MM.1S (cell line): ENCODE measurements around the gene AMBN.
A peak's percentile ranks its signal among the peaks of the same experiment; 100 is the strongest.

ENCODE experiments used
- DNase-seq: peaks from one replicate; pipeline ENCODE4 v3.0.0-alpha.2; 2015
- H2AFZ ChIP-seq: fragments of 300-600 bp; sonication (generic); 2 replicates; pipeline ENCODE4 v1.6.0; 2016; ENCODE audit warnings: antibody characterized with exemption, low read length
- H3F3A ChIP-seq: fragments of 300-600 bp; sonication (generic); 2 replicates; pipeline ENCODE4 v1.6.1; 2016; ENCODE audit warnings: mild to moderate bottlenecking, antibody characterized with exemption, low read length, moderate library complexity, mixed read lengths; ENCODE audit not compliant: insufficient read depth
- H3K27ac ChIP-seq: fragments of 300-600 bp; sonication (generic); 2 replicates; pipeline ENCODE4 v1.5.1; 2016; ENCODE audit warnings: mild to moderate bottlenecking, low read length
- H3K27me3 ChIP-seq: fragments of 300-600 bp; sonication (generic); replicated peaks from 2 replicates; pipeline ENCODE4 v1.6.0; 2016; ENCODE audit warnings: low read length; ENCODE audit not compliant: insufficient read depth
- H3K36me3 ChIP-seq: fragments of 300-600 bp; sonication (generic); replicated peaks from 2 replicates; pipeline ENCODE4 v1.6.1; 2016; ENCODE audit warnings: mild to moderate bottlenecking, low read length, mixed read lengths; ENCODE audit not compliant: insufficient read depth
- H3K4me1 ChIP-seq: fragments of 300-600 bp; sonication (generic); 2 replicates; pipeline ENCODE4 v1.6.1; 2016; ENCODE audit warnings: low read length, mixed read lengths
- H3K4me2 ChIP-seq: fragments of 300-600 bp; sonication (generic); 2 replicates; pipeline ENCODE4 v1.6.0; 2016; ENCODE audit warnings: low read depth, low read length
- H3K4me3 ChIP-seq: fragments of 300-600 bp; sonication (generic); 2 replicates; pipeline ENCODE4 v1.5.1; 2016; ENCODE audit warnings: low read length, mixed read lengths
- H3K79me2 ChIP-seq: fragments of 300-600 bp; sonication (generic); 2 replicates; pipeline ENCODE4 v1.6.1; 2016; ENCODE audit warnings: mixed run types, low read length, mixed read lengths
- H3K9ac ChIP-seq: fragments of 300-600 bp; sonication (generic); 2 replicates; pipeline ENCODE4 v1.6.1; 2016; ENCODE audit warnings: low read length, mixed read lengths
- H3K9me2 ChIP-seq: fragments of 300-600 bp; sonication (generic); replicated peaks from 2 replicates; pipeline ENCODE4 v1.6.1; 2016; ENCODE audit warnings: mild to moderate bottlenecking, low read length, mixed read lengths; ENCODE audit not compliant: insufficient read depth
- H3K9me3 ChIP-seq: fragments of 300-600 bp; sonication (generic); replicated peaks from 2 replicates; pipeline ENCODE4 v1.6.1; 2016; ENCODE audit warnings: mild to moderate bottlenecking, low read length, mixed read lengths; ENCODE audit not compliant: insufficient read depth
- H4K20me1 ChIP-seq: fragments of 300-600 bp; sonication (generic); 2 replicates; pipeline ENCODE4 v1.6.1; 2016; ENCODE audit warnings: mild to moderate bottlenecking, low read length, moderate library complexity, mixed read lengths; ENCODE audit not compliant: insufficient read depth
- EZH2 ChIP-seq: fragments of 300-600 bp; sonication (generic); optimal IDR thresholded peaks from 2 replicates; pipeline ENCODE3; 2017; ENCODE audit warnings: low read depth, mild to moderate bottlenecking, antibody characterized with exemption, low read length, mixed read lengths
- EZH2phosphoT487 ChIP-seq: fragments of 300-600 bp; sonication (generic); IDR thresholded peaks from 2 replicates; pipeline ENCODE4 v1.6.1; 2018; ENCODE audit warnings: antibody characterized with exemption, low read length
- TF ChIP-seq, protein P1 (sequence below): fragments of 300-600 bp; sonication (generic); IDR thresholded peaks from 2 replicates; pipeline ENCODE4 v1.5.1; 2016; ENCODE audit warnings: antibody characterized with exemption, low read length, mixed read lengths

The AMBN gene

DNA sequence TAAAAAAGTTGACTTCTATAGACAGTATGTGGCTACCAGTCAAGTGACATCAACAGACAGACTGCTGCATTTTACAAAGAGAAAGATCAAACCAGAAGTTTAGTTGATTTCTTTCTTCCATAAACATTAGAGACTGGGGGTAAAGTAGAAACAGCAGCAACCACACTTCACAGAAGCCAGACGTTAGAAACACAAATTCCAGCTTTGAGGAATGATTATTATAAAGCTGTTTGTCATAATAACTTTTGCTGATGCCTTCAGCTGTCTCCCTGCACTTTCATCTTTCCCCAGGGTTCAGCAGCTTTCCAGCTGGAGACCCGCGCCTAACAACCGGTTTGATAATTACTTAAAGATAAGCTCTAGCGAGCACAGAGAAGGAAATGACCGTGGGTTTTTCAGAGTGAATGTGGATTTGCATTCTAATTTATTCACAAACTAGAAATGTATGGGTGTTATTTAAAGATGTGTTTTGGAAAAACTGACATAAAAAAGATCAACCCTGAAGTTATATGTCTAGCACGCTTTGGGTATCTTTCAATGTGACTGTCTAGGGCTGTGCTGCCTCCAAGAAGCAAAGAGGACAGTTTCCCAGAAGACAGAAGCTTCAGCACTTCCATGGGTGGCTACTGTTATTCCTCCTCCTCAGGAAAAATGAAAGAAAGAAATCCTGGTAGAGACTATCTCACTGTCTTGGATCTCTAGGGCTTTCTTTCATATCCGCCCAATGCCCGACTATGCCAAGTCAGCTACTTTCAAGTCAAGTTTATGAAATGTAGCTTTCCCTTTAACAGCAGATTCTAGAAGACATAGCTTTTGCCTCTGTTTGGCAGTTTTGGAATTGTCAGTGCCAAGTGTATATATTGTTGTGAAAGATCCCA, 21.5 kb downstream of the AMBN start:
- H3F3A ChIP-seq = no peaks in the 10 kb centered on the region
- H3K79me2 ChIP-seq = no peaks in the 10 kb centered on the region
- no peaks in the 10 kb centered on the region for H3K27me3 ChIP-seq
- no peaks in the 10 kb centered on the region for H3K9me3 ChIP-seq
- peak; percentile 30 for DNase-seq
- TF ChIP-seq EZH2phosphoT487 (no peak), EZH2 (no peak)
- TF ChIP-seq, protein P1, sequence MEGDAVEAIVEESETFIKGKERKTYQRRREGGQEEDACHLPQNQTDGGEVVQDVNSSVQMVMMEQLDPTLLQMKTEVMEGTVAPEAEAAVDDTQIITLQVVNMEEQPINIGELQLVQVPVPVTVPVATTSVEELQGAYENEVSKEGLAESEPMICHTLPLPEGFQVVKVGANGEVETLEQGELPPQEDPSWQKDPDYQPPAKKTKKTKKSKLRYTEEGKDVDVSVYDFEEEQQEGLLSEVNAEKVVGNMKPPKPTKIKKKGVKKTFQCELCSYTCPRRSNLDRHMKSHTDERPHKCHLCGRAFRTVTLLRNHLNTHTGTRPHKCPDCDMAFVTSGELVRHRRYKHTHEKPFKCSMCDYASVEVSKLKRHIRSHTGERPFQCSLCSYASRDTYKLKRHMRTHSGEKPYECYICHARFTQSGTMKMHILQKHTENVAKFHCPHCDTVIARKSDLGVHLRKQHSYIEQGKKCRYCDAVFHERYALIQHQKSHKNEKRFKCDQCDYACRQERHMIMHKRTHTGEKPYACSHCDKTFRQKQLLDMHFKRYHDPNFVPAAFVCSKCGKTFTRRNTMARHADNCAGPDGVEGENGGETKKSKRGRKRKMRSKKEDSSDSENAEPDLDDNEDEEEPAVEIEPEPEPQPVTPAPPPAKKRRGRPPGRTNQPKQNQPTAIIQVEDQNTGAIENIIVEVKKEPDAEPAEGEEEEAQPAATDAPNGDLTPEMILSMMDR = no peak
- no peaks in the 10 kb centered on the region for H3K9me2 ChIP-seq
- no peak overlapping the region for H2AFZ ChIP-seq
- H3K36me3 ChIP-seq = no peaks in the 10 kb centered on the region
- H3K4me2 ChIP-seq = peak overlapping the region; percentile 15; the same call in 1 of the 2 replicates
- H4K20me1 ChIP-seq = no peaks in the 10 kb centered on the region
- peaks cover 1% of the 10 kb centered on the region; the same call in 1 of the 2 replicates for H3K4me1 ChIP-seq
- H3K4me3 ChIP-seq = peak overlapping the region; percentile 10; the same call in 1 of the 2 replicates
- no peak overlapping the region for H3K27ac ChIP-seq
- H3K9ac ChIP-seq = no peak overlapping the region

DNA sequence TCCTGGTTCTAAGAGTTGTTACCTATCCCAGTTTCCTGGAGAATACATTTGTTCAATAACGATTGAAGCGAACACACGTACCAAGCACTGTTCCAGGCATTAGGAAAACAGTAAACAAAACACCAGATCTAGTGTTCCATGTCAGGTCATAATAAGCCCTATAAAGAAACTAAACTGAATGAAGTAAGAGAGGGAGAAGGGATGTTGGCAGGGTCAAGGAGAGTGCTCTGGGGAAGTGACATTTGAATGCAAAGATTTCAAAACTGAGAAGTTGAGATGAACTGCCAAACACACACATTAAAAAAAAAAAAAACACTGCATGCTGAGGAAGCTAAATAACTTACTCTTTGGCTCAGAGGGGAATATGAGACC, 22.1 kb downstream of the AMBN start:
- H2AFZ ChIP-seq = no peak overlapping the region
- H3K4me1 ChIP-seq = no peaks in the 10 kb centered on the region
- no peaks in the 10 kb centered on the region for H3K79me2 ChIP-seq
- no peak for DNase-seq
- no peak overlapping the region for H3K27ac ChIP-seq
- H3K9me3 ChIP-seq = no peaks in the 10 kb centered on the region
- no peaks in the 10 kb centered on the region for H3K36me3 ChIP-seq
- H3K4me3 ChIP-seq = peak overlapping the region; percentile 10; the same call in 1 of the 2 replicates
- no peaks in the 10 kb centered on the region for H3K9me2 ChIP-seq
- H3K9ac ChIP-seq = no peak overlapping the region
- no peaks in the 10 kb centered on the region for H4K20me1 ChIP-seq
- TF ChIP-seq EZH2 (no peak), EZH2phosphoT487 (no peak)
- TF ChIP-seq, protein P1 = no peak
- peak overlapping the region; percentile 15; the same call in 1 of the 2 replicates for H3K4me2 ChIP-seq
- H3F3A ChIP-seq = no peaks in the 10 kb centered on the region
- H3K27me3 ChIP-seq = no peaks in the 10 kb centered on the region

DNA sequence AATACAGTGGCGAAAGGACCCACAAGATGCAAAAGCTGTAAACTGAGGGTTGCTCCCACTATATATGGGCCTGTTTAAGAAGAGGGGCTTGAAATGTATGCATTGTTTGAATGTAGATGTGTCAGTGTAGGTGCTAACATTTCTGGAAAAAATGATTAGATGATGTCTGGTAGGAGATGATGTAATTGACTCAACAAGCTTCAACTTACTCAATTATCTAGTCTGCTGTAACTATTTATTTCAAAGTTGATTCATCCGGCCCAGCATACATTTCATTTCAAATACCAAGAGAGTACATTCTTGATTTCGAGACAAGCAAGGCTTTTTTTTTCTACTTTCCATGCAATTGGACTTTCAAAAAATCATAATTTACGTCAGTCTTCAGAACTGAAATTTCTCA, 27.2 kb downstream of the AMBN start:
- no peak overlapping the region for H3K4me3 ChIP-seq
- no peak overlapping the region for H3K9ac ChIP-seq

More for the DNA sequence above, 27.2 kb downstream of the AMBN start:
- Histone ChIP-seq H3F3A (peaks cover 3% of the 10 kb centered on the region), H3K4me1 (no peaks in the 10 kb centered on the region), H3K36me3 (no peaks in the 10 kb centered on the region), H3K27ac (no peak overlapping the region), H3K4me2 (no peak overlapping the region), H3K9me2 (no peaks in the 10 kb centered on the region), H2AFZ (no peak overlapping the region), H3K79me2 (no peaks in the 10 kb centered on the region), H4K20me1 (no peaks in the 10 kb centered on the region), H3K9me3 (no peaks in the 10 kb centered on the region), H3K27me3 (no peaks in the 10 kb centered on the region)
- DNase-seq = no peak
- TF ChIP-seq, protein P1 = no peak
- no peak for TF ChIP-seq EZH2
- no peak for TF ChIP-seq EZH2phosphoT487
